AG04449 (cell line): ENCODE results near the gene GTPBP2.

Experiments used
- CTCF ChIA-PET: fragments of 350-600 bp; formaldehyde crosslinking; extraction: SDS; loops from one replicate; lab custom pipeline; 2021; ENCODE audit warnings: antibody characterized with exemption; lab: Yijun Ruan, JAX
- POLR2A ChIA-PET: fragments of 400-600, 350-600 bp; formaldehyde crosslinking; extraction: SDS; loops from one replicate; lab custom pipeline; 2020; ENCODE audit warnings: antibody characterized with exemption, inconsistent platforms; lab: Yijun Ruan, JAX
- DNase-seq: peaks from one replicate; pipeline ENCODE4 v3.0.0-alpha.2; 2010; ENCODE audit warnings: low read depth, low spot score
- H3K4me3 ChIP-seq: 2 replicates; pipeline ENCODE4 v1.5.1; 2011; ENCODE audit warnings: low read depth, mild to moderate bottlenecking, control low read depth, low read length
- TF ChIP-seq, protein P1 (sequence below): IDR thresholded peaks from one replicate; pipeline ENCODE4 v1.5.1; 2011; ENCODE audit warnings: mild to moderate bottlenecking, moderate library complexity, low read length, control low read depth, inconsistent platforms; ENCODE audit not compliant: insufficient read depth; ENCODE audit errors: missing control alignments

GTPBP2 gene

GRCh38 chr6:43575105-43575771, 53.8 kb downstream of the GTPBP2 start:
- TF ChIP-seq, protein P1, sequence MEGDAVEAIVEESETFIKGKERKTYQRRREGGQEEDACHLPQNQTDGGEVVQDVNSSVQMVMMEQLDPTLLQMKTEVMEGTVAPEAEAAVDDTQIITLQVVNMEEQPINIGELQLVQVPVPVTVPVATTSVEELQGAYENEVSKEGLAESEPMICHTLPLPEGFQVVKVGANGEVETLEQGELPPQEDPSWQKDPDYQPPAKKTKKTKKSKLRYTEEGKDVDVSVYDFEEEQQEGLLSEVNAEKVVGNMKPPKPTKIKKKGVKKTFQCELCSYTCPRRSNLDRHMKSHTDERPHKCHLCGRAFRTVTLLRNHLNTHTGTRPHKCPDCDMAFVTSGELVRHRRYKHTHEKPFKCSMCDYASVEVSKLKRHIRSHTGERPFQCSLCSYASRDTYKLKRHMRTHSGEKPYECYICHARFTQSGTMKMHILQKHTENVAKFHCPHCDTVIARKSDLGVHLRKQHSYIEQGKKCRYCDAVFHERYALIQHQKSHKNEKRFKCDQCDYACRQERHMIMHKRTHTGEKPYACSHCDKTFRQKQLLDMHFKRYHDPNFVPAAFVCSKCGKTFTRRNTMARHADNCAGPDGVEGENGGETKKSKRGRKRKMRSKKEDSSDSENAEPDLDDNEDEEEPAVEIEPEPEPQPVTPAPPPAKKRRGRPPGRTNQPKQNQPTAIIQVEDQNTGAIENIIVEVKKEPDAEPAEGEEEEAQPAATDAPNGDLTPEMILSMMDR = no peak
- DNase-seq = no peak
- ChIA-PET CTCF (interaction anchor here (0.8 to 1.5 kb wide), 4 partner anchors 9 to 504 kb away, joined by 3 read pairs; no protein-coding TSS in a partner anchor), POLR2A (interaction anchor here (0.6 to 1.1 kb wide), 5 partner anchors 10 to 561 kb away, joined by 3 to 5 read pairs (median 4); no protein-coding TSS in a partner anchor)
- H3K4me3 ChIP-seq = peak overlapping the region; percentile 98

DNA sequence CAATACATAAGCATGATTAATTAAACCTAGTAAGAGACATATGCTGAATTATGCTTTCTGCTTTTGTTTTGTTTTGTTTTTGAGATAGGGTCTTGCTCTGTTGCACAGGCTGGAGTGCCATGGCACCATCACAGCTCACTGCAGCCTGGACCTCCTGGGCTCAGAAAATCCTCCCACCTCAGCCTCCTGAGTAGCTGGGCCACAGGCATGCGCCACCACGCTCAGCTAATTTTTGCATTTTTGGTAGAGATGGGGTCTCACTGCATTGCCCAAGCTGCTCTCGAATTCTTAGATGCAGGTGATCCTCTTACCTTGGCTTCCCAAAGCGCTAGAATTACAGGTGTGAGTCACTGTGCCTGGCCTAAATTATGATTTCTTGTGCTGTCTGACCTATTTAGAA, 57.0 kb downstream of the GTPBP2 start:
- POLR2A ChIA-PET = no interaction called here
- CTCF ChIA-PET = interaction anchor here (1.2 to 2.1 kb wide), 2 partner anchors 36 to 507 kb away, joined by 3 to 6 read pairs; no protein-coding TSS in a partner anchor
- DNase-seq = no peak
- no peak overlapping the region for H3K4me3 ChIP-seq
- TF ChIP-seq, protein P1 = no peak

DNA sequence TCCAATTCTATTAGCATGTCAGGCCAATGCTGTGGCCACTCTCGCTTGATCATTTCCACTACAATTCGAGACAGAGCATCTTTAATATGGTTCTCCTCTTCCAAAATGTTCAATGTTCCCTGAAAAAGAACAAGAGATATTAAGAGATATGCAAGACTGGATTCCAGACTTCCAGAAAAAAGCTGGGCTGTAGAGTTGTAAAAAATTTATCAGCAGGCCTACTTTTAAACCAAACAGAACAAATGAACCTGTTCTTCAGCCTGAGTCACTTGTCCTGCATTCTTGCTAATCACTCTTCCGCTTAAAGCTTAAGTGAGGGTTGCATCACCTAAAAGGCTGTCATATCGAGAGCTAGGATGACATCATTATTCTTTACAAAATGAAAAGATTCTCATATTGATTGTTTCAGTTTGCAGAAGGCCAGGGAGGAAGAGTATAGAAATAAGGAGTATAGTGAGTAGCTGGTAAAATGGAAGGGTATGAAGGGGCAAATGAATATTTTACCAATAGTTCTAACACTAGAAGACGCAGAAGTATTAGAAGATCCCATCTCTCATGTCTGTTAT, 58.1 kb downstream of the GTPBP2 start:
- no peak overlapping the region for H3K4me3 ChIP-seq
- ChIA-PET CTCF (interaction anchor here (2.1 kb wide), 1 partner anchor 37 kb away, joined by 6 read pairs; no protein-coding TSS in a partner anchor), POLR2A (no interaction called here)
- TF ChIP-seq, protein P1 = no peak
- no peak for DNase-seq
